PC-3 (cell line): ENCODE measurements around the gene SUMO4. TPM values are rescaled to one million over a fixed set of nuclear protein-coding genes. Genes with fewer than 3 reads are reported as not detected.
A peak's percentile ranks its signal among the peaks of the same experiment; 100 is the strongest.

Experiments
- ATAC-seq: fragments of 200-7000 bp; cut with Tn5 transposase; 2 replicates; pipeline ENCODE4 v1.9.1; 2020; ENCODE audit warnings: mild to moderate bottlenecking, moderate library complexity
- BruUV-seq: library from RNA; stranded (reverse); fragments of 400-500 nt; replicated peaks from 2 replicates; lab custom pipeline; 2021; lab: Mats Ljungman, UMichigan
- CTCF ChIA-PET: fragments of 300-600 bp; sonication (Branson Sonifier 250); formaldehyde crosslinking; loops from one replicate; lab custom pipeline; 2022; ENCODE audit warnings: antibody characterized with exemption; lab: Charles Lee
- POLR2A ChIA-PET: fragments of 300-600 bp; sonication (Branson Sonifier 250); formaldehyde crosslinking; loops from one replicate; lab custom pipeline; 2022; ENCODE audit warnings: antibody characterized with exemption; ENCODE audit not compliant: unreplicated experiment; lab: Charles Lee
- DNase-seq: peaks from one replicate; pipeline ENCODE4 v3.0.0-alpha.2; 2015
- H2AFZ ChIP-seq: fragments of 300-600 bp; sonication (generic); 2 replicates; pipeline ENCODE4 v1.6.0; 2016; ENCODE audit warnings: antibody characterized with exemption, low read length
- H3F3A ChIP-seq: fragments of 300-600 bp; sonication (generic); one replicate; pipeline ENCODE4 v1.6.0; 2017; ENCODE audit warnings: antibody characterized with exemption, low read length, control low read depth, mild to moderate bottlenecking; ENCODE audit not compliant: unreplicated experiment
- H3K27ac ChIP-seq: fragments of 300-600 bp; sonication (generic); 2 replicates; pipeline ENCODE4 v1.5.1; 2016; ENCODE audit warnings: mild to moderate bottlenecking, low read length
- H3K27me3 ChIP-seq: fragments of 300-600 bp; sonication (generic); 2 replicates; pipeline ENCODE4 v1.6.1; 2016; ENCODE audit warnings: low read length, mixed read lengths
- H3K36me3 ChIP-seq: fragments of 300-600 bp; sonication (generic); 2 replicates; pipeline ENCODE4 v1.6.1; 2016; ENCODE audit warnings: low read depth, mixed run types, low read length, mixed read lengths
- H3K4me1 ChIP-seq: fragments of 300-600 bp; sonication (generic); 2 replicates; pipeline ENCODE4 v1.5.1; 2016; ENCODE audit warnings: low read length; ENCODE audit not compliant: insufficient read depth
- H3K4me2 ChIP-seq: fragments of 300-600 bp; sonication (generic); 2 replicates; pipeline ENCODE4 v1.6.0; 2016; ENCODE audit warnings: low read length
- H3K4me3 ChIP-seq: fragments of 300-600 bp; sonication (generic); 2 replicates; pipeline ENCODE4 v1.5.1; 2016; ENCODE audit warnings: mild to moderate bottlenecking, low read length, mixed read lengths
- H3K79me2 ChIP-seq: fragments of 300-600 bp; sonication (generic); 2 replicates; pipeline ENCODE4 v1.6.1; 2017; ENCODE audit warnings: low read length, mixed read lengths
- H3K9ac ChIP-seq: fragments of 300-600 bp; sonication (generic); 2 replicates; pipeline ENCODE4 v1.6.0; 2016; ENCODE audit warnings: mild to moderate bottlenecking, low read length
- H3K9me2 ChIP-seq: fragments of 300-600 bp; sonication (generic); replicated peaks from 2 replicates; pipeline ENCODE4 v1.6.1; 2016; ENCODE audit warnings: mixed run types, low read length, mixed read lengths
- H3K9me3 ChIP-seq: fragments of 300-600 bp; sonication (generic); 2 replicates; pipeline ENCODE4 v1.6.1; 2016; ENCODE audit warnings: low read length, mixed read lengths
- H4K20me1 ChIP-seq: fragments of 300-600 bp; sonication (generic); 2 replicates; pipeline ENCODE4 v1.6.1; 2016; ENCODE audit warnings: low read length, mixed read lengths
- EZH2 ChIP-seq: fragments of 300-600 bp; sonication (generic); IDR thresholded peaks from one replicate; pipeline ENCODE4 v1.6.1; 2017; ENCODE audit warnings: antibody characterized with exemption, mild to moderate bottlenecking, low read length; ENCODE audit not compliant: unreplicated experiment
- EZH2phosphoT487 ChIP-seq: fragments of 300-600 bp; sonication (generic); IDR thresholded peaks from 2 replicates; pipeline ENCODE4 v1.6.1; 2018; ENCODE audit warnings: mild to moderate bottlenecking, antibody characterized with exemption, low read length, borderline replicate concordance
- intact Hi-C: fragments of 100-400 bp; cut with micrococcal nuclease; formaldehyde crosslinking; loops from 2 replicates; pipeline ENCODE4 v1.9.0; 2023
- total RNA-seq: library from RNA; depleted of rRNA; stranded (reverse); fragments of >200 nt; gene quantifications from 2 replicates; pipeline ENCODE4 v1.2.3, GENCODE V29; 2014
- TF ChIP-seq, protein P1 (sequence below): fragments of 300-600 bp; sonication (generic); conservative IDR thresholded peaks from 2 replicates; pipeline ENCODE4 v1.5.1; 2017; ENCODE audit warnings: antibody characterized with exemption, low read depth, mild to moderate bottlenecking, low read length

SUMO4 gene
- total RNA-seq, 1 experiment from 2014 or later = 0.69 TPM

DNA sequence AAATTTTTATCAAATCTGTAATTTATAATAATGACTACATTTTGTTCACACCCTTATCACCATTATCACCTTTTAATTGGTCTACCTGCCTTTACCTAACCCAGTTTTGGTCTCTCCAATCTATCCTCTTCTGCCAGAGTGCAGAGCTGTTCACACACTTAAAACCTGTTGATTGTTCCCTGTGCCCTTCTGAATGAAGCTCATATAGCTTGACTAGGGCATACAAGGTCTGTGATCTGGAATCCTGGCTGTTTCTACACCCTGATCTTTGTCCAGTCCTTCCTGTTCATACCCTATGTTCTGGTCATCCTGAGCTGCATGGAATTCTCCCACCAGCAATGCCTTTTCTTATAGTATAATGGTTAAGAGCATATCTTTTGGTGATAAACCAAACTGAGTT, 28.9 kb upstream of the SUMO4 start:
- no peaks in the 10 kb centered on the region for H3F3A ChIP-seq
- no peak overlapping the region for H3K9ac ChIP-seq
- no peak for DNase-seq
- peaks cover 41% of the 10 kb centered on the region for H3K79me2 ChIP-seq
- H2AFZ ChIP-seq = no peak overlapping the region
- H3K4me2 ChIP-seq = no peak overlapping the region
- POLR2A ChIA-PET = no interaction called here
- H3K27me3 ChIP-seq = no peaks in the 10 kb centered on the region
- H3K9me2 ChIP-seq = no peaks in the 10 kb centered on the region
- no peak for TF ChIP-seq EZH2phosphoT487
- intact Hi-C loops = no loop called here
- CTCF ChIA-PET = no interaction called here
- no peaks in the 10 kb centered on the region for H4K20me1 ChIP-seq
- BruUV-seq = no TSS peak
- no peaks in the 10 kb centered on the region; the same call in 1 of the 2 replicates for H3K36me3 ChIP-seq
- no peaks in the 10 kb centered on the region for H3K9me3 ChIP-seq
- ATAC-seq = no peak
- H3K27ac ChIP-seq = no peak overlapping the region
- no peak overlapping the region for H3K4me3 ChIP-seq
- H3K4me1 ChIP-seq = no peaks in the 10 kb centered on the region

DNA sequence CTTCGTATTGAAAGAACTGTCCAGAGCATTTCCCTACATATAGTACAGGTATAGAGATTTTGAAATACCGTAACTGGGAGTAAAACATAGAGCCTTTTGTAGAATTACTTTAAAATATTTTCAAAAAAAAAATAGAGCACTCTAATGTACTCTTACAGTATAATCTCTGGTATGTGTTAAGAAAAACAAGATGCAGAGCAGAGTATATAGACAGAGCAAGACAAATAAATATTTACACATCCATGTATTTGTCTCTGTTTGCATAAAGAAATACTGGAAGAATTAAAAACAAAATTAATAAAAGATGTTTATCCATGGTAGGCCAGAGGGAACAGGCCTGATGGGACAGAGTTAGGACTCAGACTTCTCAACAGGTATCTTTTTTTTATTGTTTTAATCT, 28.0 kb upstream of the SUMO4 start:
- BruUV-seq = no TSS peak
- H3K79me2 ChIP-seq = peaks cover 36% of the 10 kb centered on the region

DNA sequence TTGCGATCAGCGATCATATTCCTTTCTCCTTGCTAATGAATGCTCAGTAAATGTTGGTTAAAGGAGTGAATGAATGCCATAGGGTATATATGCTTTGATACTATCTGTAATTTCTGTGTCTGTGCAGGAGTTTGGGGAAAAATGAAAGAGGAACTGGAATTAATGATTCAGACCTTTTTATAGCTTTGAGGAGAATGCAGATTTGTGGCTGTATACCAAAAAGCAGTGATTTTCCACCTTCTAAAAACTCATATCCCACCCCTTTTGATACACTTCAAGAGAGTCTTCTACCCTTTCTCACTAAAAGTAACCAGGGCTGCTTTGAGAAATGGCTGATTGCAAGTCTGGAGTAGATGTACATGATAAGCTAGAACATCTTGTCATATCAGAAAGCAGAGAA, 26.6 kb upstream of the SUMO4 start:
- no peaks in the 10 kb centered on the region for H3F3A ChIP-seq
- TF ChIP-seq, protein P1, sequence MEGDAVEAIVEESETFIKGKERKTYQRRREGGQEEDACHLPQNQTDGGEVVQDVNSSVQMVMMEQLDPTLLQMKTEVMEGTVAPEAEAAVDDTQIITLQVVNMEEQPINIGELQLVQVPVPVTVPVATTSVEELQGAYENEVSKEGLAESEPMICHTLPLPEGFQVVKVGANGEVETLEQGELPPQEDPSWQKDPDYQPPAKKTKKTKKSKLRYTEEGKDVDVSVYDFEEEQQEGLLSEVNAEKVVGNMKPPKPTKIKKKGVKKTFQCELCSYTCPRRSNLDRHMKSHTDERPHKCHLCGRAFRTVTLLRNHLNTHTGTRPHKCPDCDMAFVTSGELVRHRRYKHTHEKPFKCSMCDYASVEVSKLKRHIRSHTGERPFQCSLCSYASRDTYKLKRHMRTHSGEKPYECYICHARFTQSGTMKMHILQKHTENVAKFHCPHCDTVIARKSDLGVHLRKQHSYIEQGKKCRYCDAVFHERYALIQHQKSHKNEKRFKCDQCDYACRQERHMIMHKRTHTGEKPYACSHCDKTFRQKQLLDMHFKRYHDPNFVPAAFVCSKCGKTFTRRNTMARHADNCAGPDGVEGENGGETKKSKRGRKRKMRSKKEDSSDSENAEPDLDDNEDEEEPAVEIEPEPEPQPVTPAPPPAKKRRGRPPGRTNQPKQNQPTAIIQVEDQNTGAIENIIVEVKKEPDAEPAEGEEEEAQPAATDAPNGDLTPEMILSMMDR = no peak
- TF ChIP-seq EZH2 = no peak
- no peak for TF ChIP-seq EZH2phosphoT487
- ChIA-PET POLR2A (no interaction called here), CTCF (interaction anchor here (0.6 kb wide), 1 partner anchor 67 kb away, joined by 3 read pairs; no protein-coding TSS in a partner anchor)
- H3K9ac ChIP-seq = no peak overlapping the region
- no peak overlapping the region for H2AFZ ChIP-seq
- DNase-seq = no peak
- no TSS peak for BruUV-seq
- H3K4me3 ChIP-seq = no peak overlapping the region
- H3K4me1 ChIP-seq = no peaks in the 10 kb centered on the region
- no peaks in the 10 kb centered on the region for H4K20me1 ChIP-seq
- H3K27me3 ChIP-seq = no peaks in the 10 kb centered on the region
- H3K27ac ChIP-seq = no peak overlapping the region
- H3K36me3 ChIP-seq = peaks cover 8% of the 10 kb centered on the region
- H3K9me2 ChIP-seq = no peaks in the 10 kb centered on the region
- peaks cover 23% of the 10 kb centered on the region; the same call in 1 of the 2 replicates for H3K79me2 ChIP-seq
- no peaks in the 10 kb centered on the region for H3K9me3 ChIP-seq
- intact Hi-C loops = no loop called here
- ATAC-seq = no peak
- H3K4me2 ChIP-seq = no peak overlapping the region

More for the DNA sequence above, 28.0 kb upstream of the SUMO4 start:
- Histone ChIP-seq H3F3A (no peaks in the 10 kb centered on the region), H3K9ac (no peak overlapping the region), H3K27ac (no peak overlapping the region), H3K27me3 (no peaks in the 10 kb centered on the region), H3K4me1 (no peaks in the 10 kb centered on the region), H2AFZ (no peak overlapping the region), H3K9me3 (no peaks in the 10 kb centered on the region), H3K9me2 (no peaks in the 10 kb centered on the region), H3K4me2 (no peak overlapping the region), H4K20me1 (no peaks in the 10 kb centered on the region), H3K36me3 (no peaks in the 10 kb centered on the region; the same call in 1 of the 2 replicates), H3K4me3 (no peak overlapping the region)
- ATAC-seq = 0 out of 2 replicates have a peak, but pooled peaks have one; percentile 15
- TF ChIP-seq, protein P1 = no peak
- TF ChIP-seq EZH2phosphoT487 (no peak), EZH2 (no peak)
- POLR2A ChIA-PET = no interaction called here
- CTCF ChIA-PET = interaction anchor here (1.0 kb wide), 1 partner anchor 60 kb away, joined by 3 read pairs; no protein-coding TSS in a partner anchor
- intact Hi-C loops = no loop called here
- DNase-seq = no peak
